ENCODE results near the gene RBM18.

Gene RBM18

GRCh38 chr9:122264360-122265148 is at the start of gene RBM18, which contains the start of gene MRRF:
RBM18 (minus strand) TSS chr9:122264840; CDS start chr9:122261492, 3,348 bp downstream.
MRRF (plus strand) TSS chr9:122264882; CDS start chr9:122270892, 6,010 bp downstream.
- peak; percentile 86 for DNase-seq

- DNase-seq, result no peak
Observed at GRCh38 chr9:122314165-122314564, 49.5 kb upstream of the RBM18 start.

GRCh38 chr9:122309861-122310260 is 45.2 kb upstream of the RBM18 start:
- DNase-seq, result no peak

GRCh38 chr9:122307925-122308324 is 43.3 kb upstream of the RBM18 start:
- DNase-seq, result no peak

GRCh38 chr9:122307061-122307460 is 42.4 kb upstream of the RBM18 start:
- DNase-seq, result no peak

- no peak for DNase-seq
Observed at GRCh38 chr9:122302237-122303093, 37.8 kb upstream of the RBM18 start.

- DNase-seq, result no peak
Observed at GRCh38 chr9:122297512-122297911, 32.9 kb upstream of the RBM18 start.

GRCh38 chr9:122294531-122294930 is 29.9 kb upstream of the RBM18 start:
- DNase-seq, result no peak

GRCh38 chr9:122291458-122291857 is 26.8 kb upstream of the RBM18 start:
- no peak for DNase-seq

GRCh38 chr9:122287214-122287720 is 22.6 kb upstream of the RBM18 start:
- no peak for DNase-seq

- DNase-seq, result no peak
Observed at GRCh38 chr9:122286764-122287163, 22.1 kb upstream of the RBM18 start.

GRCh38 chr9:122281368-122281767 is 16.7 kb upstream of the RBM18 start:
- no peak for DNase-seq

GRCh38 chr9:122277285-122277897 is 12.8 kb upstream of the RBM18 start:
- DNase-seq, result no peak

GRCh38 chr9:122276096-122276495 is 11.5 kb upstream of the RBM18 start:
- no peak for DNase-seq

GRCh38 chr9:122274055-122274454 is 9.4 kb upstream of the RBM18 start:
- no peak for DNase-seq

GRCh38 chr9:122268041-122268814 is 3.6 kb upstream of the RBM18 start:
- no peak for DNase-seq

- DNase-seq, result no peak
Observed at GRCh38 chr9:122265149-122265915, 692 bp upstream of the RBM18 start.

- no peak for DNase-seq
Observed at GRCh38 chr9:122263699-122264349, 816 bp downstream of the RBM18 start.

- no peak for DNase-seq
Observed at GRCh38 chr9:122262073-122262472, 2.6 kb downstream of the RBM18 start.

- no peak for DNase-seq
Observed at GRCh38 chr9:122261469-122261881, 3.2 kb downstream of the RBM18 start.

- no peak for DNase-seq
Observed at GRCh38 chr9:122258886-122259415, 5.7 kb downstream of the RBM18 start.

Data from CD4-positive, alpha-beta T cell treated with Interleukin-6 for 4 hours (primary cell).